H1 (cell line): ENCODE measurements around the gene BPGM. TPM values are rescaled to one million over a fixed set of nuclear protein-coding genes. Genes with fewer than 3 reads are reported as not detected.

Experiments used
- CBX8 ChIP-seq: fragments of 300-800, 300-1000 bp; sonication (generic); IDR thresholded peaks from 2 replicates; pipeline ENCODE4 v1.7.1; 2016; ENCODE audit warnings: low read depth, low read length, borderline replicate concordance
- CEBPB ChIP-seq: IDR thresholded peaks from 2 replicates; pipeline ENCODE4 v1.6.1; 2012; ENCODE audit warnings: low read depth, low read length
- CHD7 ChIP-seq: fragments of 300-600 bp; sonication (generic); IDR thresholded peaks from 2 replicates; pipeline ENCODE4 v1.7.1; 2012; ENCODE audit warnings: low read length, moderate library complexity, mild to moderate bottlenecking, inconsistent platforms; ENCODE audit not compliant: insufficient replicate concordance
- NRF1 ChIP-seq: IDR thresholded peaks from 2 replicates; pipeline ENCODE4 v1.6.1; 2011; ENCODE audit warnings: mild to moderate bottlenecking, low read depth, low read length, improper control_type of control experiment
- PHF8 ChIP-seq: fragments of 200-600 bp; sonication (generic); conservative IDR thresholded peaks from 2 replicates; pipeline ENCODE4 v1.7.1; 2012; ENCODE audit warnings: low read depth, mild to moderate bottlenecking, inconsistent platforms, low read length, moderate library complexity
- RAD21 ChIP-seq, 2 experiments: IDR thresholded peaks in 1 of 2; conservative IDR thresholded peaks in 1 of 2; 2 replicates each; pipeline ENCODE4 v1.6.1; 2011; ENCODE audit warnings: low read depth in 2 of 2, low read length in 2 of 2, improper control_type of control experiment in 1 of 2, inconsistent platforms in 1 of 2, mild to moderate bottlenecking in 1 of 2, moderate library complexity in 1 of 2
- RXRA ChIP-seq: IDR thresholded peaks from 2 replicates; pipeline ENCODE4 v1.6.1; 2011; ENCODE audit warnings: low read depth, mild to moderate bottlenecking, low read length, moderate library complexity; ENCODE audit not compliant: insufficient read depth
- SIRT6 ChIP-seq: IDR thresholded peaks from one replicate; pipeline ENCODE4 v1.7.1; 2012; ENCODE audit warnings: low read length, inconsistent platforms
- ZNF274 ChIP-seq: IDR thresholded peaks from 2 replicates; pipeline ENCODE4 v1.7.0; 2012; ENCODE audit warnings: low read length, borderline replicate concordance; ENCODE audit errors: extremely low read depth
- polyA plus RNA-seq, 7 experiments: library from polyadenylated mRNA; depleted of rRNA in 3 of 7; stranded (reverse) in 5 of 7; unstranded in 2 of 7; fragments of >200 nt in 5 of 7; fragments of 200-250 nt in 2 of 7; gene quantifications; 1 replicate in 5 of 7; 2 replicates in 1 of 7; 4 replicates in 1 of 7; pipeline versions ENCODE4 v1.2.1 to v1.2.3, GENCODE V29; 2011 to 2013; ENCODE audit warnings: missing spikeins in 2 of 7, mixed read lengths in 2 of 7
- total RNA-seq: library from RNA; stranded (reverse); fragmentation: NEBNext Ultra II Directional; extraction: Animal tissue kit (Norgen Biotek cat#: 25700); gene quantifications from 2 replicates; pipeline ENCODE4 v1.2.1, GENCODE V29; 2021
- TF ChIP-seq, protein P1 (sequence below): IDR thresholded peaks from 2 replicates; pipeline ENCODE4 v1.6.1; 2011; ENCODE audit warnings: low read depth, mild to moderate bottlenecking, low read length; ENCODE audit not compliant: insufficient read depth

BPGM gene
- total and polyA plus RNA-seq, 2 of the 8 experiments (the other 6 are each of a cell fraction or from before 2014, with no cell fraction given) = 9.7 to 15.3 TPM

- TF ChIP-seq CHD7 (no peak), NRF1 (no peak), ZNF274 (no peak), SIRT6 (no peak), CEBPB (no peak), PHF8 (no peak), RXRA (no peak), CBX8 (no peak), RAD21 (IDR thresholded peaks at IDR 0.05 in 1 of 2, conservative IDR thresholded peaks at IDR 0.05 in 1 of 2; ENCODE audit: low read depth in 2 of 2, low read length in 2 of 2) (no peak)
- TF ChIP-seq, protein P1, sequence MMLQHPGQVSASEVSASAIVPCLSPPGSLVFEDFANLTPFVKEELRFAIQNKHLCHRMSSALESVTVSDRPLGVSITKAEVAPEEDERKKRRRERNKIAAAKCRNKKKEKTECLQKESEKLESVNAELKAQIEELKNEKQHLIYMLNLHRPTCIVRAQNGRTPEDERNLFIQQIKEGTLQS = no peak
These were observed 16.4 kb upstream of the BPGM start (continued) for GRCh38 chr7:134630237-134630636.
